Liver (tissue), 9 donors: Measurements from ENCODE around the gene FNIP1. TPM values are rescaled to one million over a fixed set of nuclear protein-coding genes. Genes with fewer than 3 reads are reported as not detected.

ENCODE experiments used
- DNase-seq: peaks from one replicate; pipeline ENCODE4 v3.0.0-alpha.2; 2017; ENCODE audit warnings: low spot score
- H3K27ac ChIP-seq, 2 donors: one replicate each; pipeline ENCODE4 v1.7.0; 2013; ENCODE audit warnings: inconsistent platforms in 2 of 2, low read length in 2 of 2, control low read depth in 1 of 2, low read depth in 1 of 2, mild to moderate bottlenecking in 1 of 2
- H3K27me3 ChIP-seq, 4 donors: one replicate each; pipeline versions ENCODE4 v1.6.1 to v1.7.0; 2013; ENCODE audit warnings: low read length in 3 of 4, inconsistent platforms in 1 of 4, mild to moderate bottlenecking in 1 of 4, moderate library complexity in 1 of 4; ENCODE audit not compliant: control insufficient read depth in 4 of 4, insufficient read depth in 4 of 4
- H3K36me3 ChIP-seq, 4 donors: one replicate each; pipeline versions ENCODE4 v1.6.1 to v1.7.0; 2013; ENCODE audit warnings: low read length in 3 of 4, mild to moderate bottlenecking in 3 of 4, low read depth in 1 of 4, moderate library complexity in 1 of 4; ENCODE audit not compliant: control insufficient read depth in 4 of 4, insufficient read depth in 3 of 4
- H3K4me1 ChIP-seq, 4 donors: one replicate each; pipeline versions ENCODE4 v1.6.1 to v1.7.0; 2013; ENCODE audit warnings: low read length in 3 of 4, mild to moderate bottlenecking in 3 of 4, moderate library complexity in 1 of 4; ENCODE audit not compliant: control insufficient read depth in 4 of 4, insufficient read depth in 4 of 4
- H3K4me3 ChIP-seq, 3 donors: one replicate each; pipeline versions ENCODE4 v1.6.1 to v1.7.0; 2013; ENCODE audit warnings: low read length in 3 of 3, control low read depth in 1 of 3, low read depth in 1 of 3, mild to moderate bottlenecking in 1 of 3
- H3K9ac ChIP-seq, 2 donors: one replicate each; pipeline ENCODE4 v1.7.0; 2013; ENCODE audit warnings: low read length in 2 of 2, mild to moderate bottlenecking in 2 of 2, moderate library complexity in 2 of 2, control low read depth in 1 of 2, low read depth in 1 of 2
- H3K9me3 ChIP-seq, 4 donors: one replicate each; pipeline versions ENCODE4 v1.6.1 to v1.7.0; 2013; ENCODE audit warnings: low read length in 3 of 4; ENCODE audit not compliant: control insufficient read depth in 4 of 4
- EGR1 ChIP-seq, 2 donors: IDR thresholded peaks; 2 replicates each; pipeline ENCODE4 v1.6.1; 2016 to 2018; ENCODE audit warnings: antibody characterized with exemption in 2 of 2, low read depth in 2 of 2
- FOXA1 ChIP-seq: IDR thresholded peaks from 2 replicates; pipeline ENCODE4 v1.6.1; 2016; ENCODE audit warnings: antibody characterized with exemption
- FOXA2 ChIP-seq: IDR thresholded peaks from 2 replicates; pipeline ENCODE4 v1.6.1; 2016; ENCODE audit warnings: antibody characterized with exemption
- GABPA ChIP-seq, 2 donors: IDR thresholded peaks in 1 of 2; conservative IDR thresholded peaks in 1 of 2; 2 replicates each; pipeline ENCODE4 v1.6.1; 2016; ENCODE audit warnings: antibody characterized with exemption in 2 of 2, mild to moderate bottlenecking in 1 of 2, moderate library complexity in 1 of 2
- HNF4G ChIP-seq: IDR thresholded peaks from 2 replicates; pipeline ENCODE4 v1.6.1; 2016; ENCODE audit warnings: antibody characterized with exemption
- JUND ChIP-seq, 2 donors: IDR thresholded peaks; 2 replicates each; pipeline ENCODE4 v1.6.1; 2016; ENCODE audit warnings: antibody characterized with exemption in 2 of 2
- NR2F2 ChIP-seq: IDR thresholded peaks from 2 replicates; pipeline ENCODE4 v1.6.1; 2016; ENCODE audit warnings: antibody characterized with exemption
- SP1 ChIP-seq: IDR thresholded peaks from 2 replicates; pipeline ENCODE4 v1.6.1; 2018; ENCODE audit warnings: antibody characterized with exemption, mild to moderate bottlenecking
- YY1 ChIP-seq: IDR thresholded peaks from 2 replicates; pipeline ENCODE4 v1.6.1; 2016; ENCODE audit warnings: antibody characterized with exemption, mild to moderate bottlenecking
- WGBS: extraction: QIAGEN DNeasy Blood & Tissue Kit; methylation state at CpG from one replicate; pipeline ENCODE4 v1.1.7; 2013; 5-methylcytosine and 5-hydroxymethylcytosine counted together
- polyA plus RNA-seq, 2 donors: library from polyadenylated mRNA; stranded (reverse) in 1 of 2; unstranded in 1 of 2; fragments of 200-250 nt in 1 of 2; fragments of >200 nt in 1 of 2; fragmentation: Nextera tagmentation in 1 of 2; extraction: Ambion mirVana in 1 of 2; gene quantifications; one replicate each; pipeline versions ENCODE4 v1.2.1 to v1.2.3, GENCODE V29; 2013 to 2015
- total RNA-seq, 2 donors: library from RNA; depleted of rRNA; stranded (reverse); fragments of >200 nt; gene quantifications; one replicate each; pipeline ENCODE4 v1.2.3, GENCODE V29; 2014
- TF ChIP-seq, protein P1 (sequence below): IDR thresholded peaks from 2 replicates; pipeline ENCODE4 v1.6.1; 2016; ENCODE audit warnings: antibody characterized with exemption
- TF ChIP-seq, protein P2 (sequence below): IDR thresholded peaks from 2 replicates; pipeline ENCODE4 v1.6.1; 2016; ENCODE audit warnings: antibody characterized with exemption
- TF ChIP-seq, protein P3 (sequence below): IDR thresholded peaks from 2 replicates; pipeline ENCODE4 v1.6.1; 2016; ENCODE audit warnings: antibody characterized with exemption, mild to moderate bottlenecking
- donor health status: healthy.
- donor health status: healthy.
- donor health status: healthy.
- donor health status: healthy.
- donor health status: healthy.

The FNIP1 gene
- total and polyA plus RNA-seq, 4 donors, result 3.7 to 34.0 (median 13.8) TPM

DNA sequence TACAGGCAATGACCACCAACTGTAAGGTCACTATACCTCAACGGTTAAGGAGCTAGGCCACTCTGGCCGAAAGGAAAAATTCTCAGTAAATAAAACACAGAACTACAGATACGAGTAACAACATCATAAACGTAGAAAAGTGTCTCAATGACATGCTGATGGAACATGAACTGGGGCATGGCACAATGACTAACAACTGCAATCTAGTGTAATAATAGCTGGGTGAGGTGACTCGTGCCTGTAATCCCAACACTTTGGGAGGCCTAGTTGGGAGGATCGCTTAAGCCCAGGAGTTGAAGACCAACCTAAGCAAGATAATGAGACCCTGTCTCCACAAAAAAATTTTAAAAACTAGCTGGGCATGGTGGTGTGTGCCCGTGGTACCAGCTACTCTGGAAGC lies 152.0 kb downstream of the FNIP1 start:
- H3K9me3 ChIP-seq, result no peaks in the 10 kb centered on the region
- no peak overlapping the region for H3K27ac ChIP-seq
- DNase-seq, result no peak
- 96% methylated on average over 7 of the region's 7 CpGs for WGBS
- H3K36me3 ChIP-seq, result peaks cover 1 to 24% (median 5%) of the 10 kb centered on the region in 4 donors
- H3K4me3 ChIP-seq, result no peak overlapping the region
- no peaks in the 10 kb centered on the region for H3K27me3 ChIP-seq
- no peak overlapping the region for H3K9ac ChIP-seq
- TF ChIP-seq HNF4G, result no peak
- TF ChIP-seq GABPA (IDR thresholded peaks at IDR 0.05 in 1 of 2, conservative IDR thresholded peaks at IDR 0.05 in 1 of 2), result no peak
- TF ChIP-seq, protein P1, sequence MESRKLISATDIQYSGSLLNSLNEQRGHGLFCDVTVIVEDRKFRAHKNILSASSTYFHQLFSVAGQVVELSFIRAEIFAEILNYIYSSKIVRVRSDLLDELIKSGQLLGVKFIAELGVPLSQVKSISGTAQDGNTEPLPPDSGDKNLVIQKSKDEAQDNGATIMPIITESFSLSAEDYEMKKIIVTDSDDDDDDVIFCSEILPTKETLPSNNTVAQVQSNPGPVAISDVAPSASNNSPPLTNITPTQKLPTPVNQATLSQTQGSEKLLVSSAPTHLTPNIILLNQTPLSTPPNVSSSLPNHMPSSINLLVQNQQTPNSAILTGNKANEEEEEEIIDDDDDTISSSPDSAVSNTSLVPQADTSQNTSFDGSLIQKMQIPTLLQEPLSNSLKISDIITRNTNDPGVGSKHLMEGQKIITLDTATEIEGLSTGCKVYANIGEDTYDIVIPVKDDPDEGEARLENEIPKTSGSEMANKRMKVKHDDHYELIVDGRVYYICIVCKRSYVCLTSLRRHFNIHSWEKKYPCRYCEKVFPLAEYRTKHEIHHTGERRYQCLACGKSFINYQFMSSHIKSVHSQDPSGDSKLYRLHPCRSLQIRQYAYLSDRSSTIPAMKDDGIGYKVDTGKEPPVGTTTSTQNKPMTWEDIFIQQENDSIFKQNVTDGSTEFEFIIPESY, result no peak
- TF ChIP-seq YY1, result no peak
- TF ChIP-seq, protein P2, sequence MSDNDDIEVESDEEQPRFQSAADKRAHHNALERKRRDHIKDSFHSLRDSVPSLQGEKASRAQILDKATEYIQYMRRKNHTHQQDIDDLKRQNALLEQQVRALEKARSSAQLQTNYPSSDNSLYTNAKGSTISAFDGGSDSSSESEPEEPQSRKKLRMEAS, result no peak
- no peak for TF ChIP-seq JUND (IDR thresholded peaks at IDR 0.05)
- no peak for TF ChIP-seq NR2F2
- TF ChIP-seq, protein P3, sequence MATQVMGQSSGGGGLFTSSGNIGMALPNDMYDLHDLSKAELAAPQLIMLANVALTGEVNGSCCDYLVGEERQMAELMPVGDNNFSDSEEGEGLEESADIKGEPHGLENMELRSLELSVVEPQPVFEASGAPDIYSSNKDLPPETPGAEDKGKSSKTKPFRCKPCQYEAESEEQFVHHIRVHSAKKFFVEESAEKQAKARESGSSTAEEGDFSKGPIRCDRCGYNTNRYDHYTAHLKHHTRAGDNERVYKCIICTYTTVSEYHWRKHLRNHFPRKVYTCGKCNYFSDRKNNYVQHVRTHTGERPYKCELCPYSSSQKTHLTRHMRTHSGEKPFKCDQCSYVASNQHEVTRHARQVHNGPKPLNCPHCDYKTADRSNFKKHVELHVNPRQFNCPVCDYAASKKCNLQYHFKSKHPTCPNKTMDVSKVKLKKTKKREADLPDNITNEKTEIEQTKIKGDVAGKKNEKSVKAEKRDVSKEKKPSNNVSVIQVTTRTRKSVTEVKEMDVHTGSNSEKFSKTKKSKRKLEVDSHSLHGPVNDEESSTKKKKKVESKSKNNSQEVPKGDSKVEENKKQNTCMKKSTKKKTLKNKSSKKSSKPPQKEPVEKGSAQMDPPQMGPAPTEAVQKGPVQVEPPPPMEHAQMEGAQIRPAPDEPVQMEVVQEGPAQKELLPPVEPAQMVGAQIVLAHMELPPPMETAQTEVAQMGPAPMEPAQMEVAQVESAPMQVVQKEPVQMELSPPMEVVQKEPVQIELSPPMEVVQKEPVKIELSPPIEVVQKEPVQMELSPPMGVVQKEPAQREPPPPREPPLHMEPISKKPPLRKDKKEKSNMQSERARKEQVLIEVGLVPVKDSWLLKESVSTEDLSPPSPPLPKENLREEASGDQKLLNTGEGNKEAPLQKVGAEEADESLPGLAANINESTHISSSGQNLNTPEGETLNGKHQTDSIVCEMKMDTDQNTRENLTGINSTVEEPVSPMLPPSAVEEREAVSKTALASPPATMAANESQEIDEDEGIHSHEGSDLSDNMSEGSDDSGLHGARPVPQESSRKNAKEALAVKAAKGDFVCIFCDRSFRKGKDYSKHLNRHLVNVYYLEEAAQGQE, result no peak
- no peak for TF ChIP-seq EGR1 (IDR thresholded peaks at IDR 0.05; ENCODE audit: low read depth in 2 of 2)
- no peak for TF ChIP-seq FOXA2
- TF ChIP-seq FOXA1, result no peak
- TF ChIP-seq SP1, result no peak
- peaks cover 0 to 10% (median 3%) of the 10 kb centered on the region in 4 donors for H3K4me1 ChIP-seq

DNA sequence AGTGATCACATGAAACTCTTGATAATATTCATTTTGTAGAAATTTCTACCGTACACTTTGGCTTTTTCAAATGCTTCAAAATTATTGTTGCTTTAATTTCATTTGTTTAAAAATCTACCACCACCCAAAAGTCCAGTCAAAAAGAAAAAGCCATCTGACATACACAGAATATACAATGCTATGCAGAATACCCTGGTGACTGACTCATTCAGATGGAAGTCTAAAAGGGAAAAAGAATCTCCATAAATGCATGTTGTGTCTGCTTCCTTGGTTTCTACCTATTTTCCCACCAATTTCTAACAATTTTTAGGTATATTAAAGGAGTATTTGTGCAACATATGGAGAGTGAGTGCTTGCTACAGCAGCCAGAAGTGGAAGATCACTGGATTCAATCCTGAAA lies 152.4 kb downstream of the FNIP1 start:
- DNase-seq, result no peak
- H3K9me3 ChIP-seq, result no peaks in the 10 kb centered on the region
- WGBS, result 95% methylated on average over 1 of the region's 1 CpG
- no peaks in the 10 kb centered on the region for H3K27me3 ChIP-seq
- no peak overlapping the region for H3K27ac ChIP-seq
- H3K4me3 ChIP-seq, result no peak overlapping the region
- H3K4me1 ChIP-seq, result peaks cover 0 to 10% (median 3%) of the 10 kb centered on the region in 4 donors
- peaks cover 1 to 24% (median 4%) of the 10 kb centered on the region in 4 donors for H3K36me3 ChIP-seq
- H3K9ac ChIP-seq, result no peak overlapping the region
- TF ChIP-seq, protein P3, result no peak
- TF ChIP-seq FOXA2 (no peak), JUND (IDR thresholded peaks at IDR 0.05) (no peak)
